Stimulated activated naive CD8-positive, alpha-beta T cell treated with anti-CD3 and anti-CD28 coated beads, Interleukin-15, amount 100 ng/mL, for 72 hours (primary cell): ENCODE measurements around the gene ACVRL1.

Experiments used
- ATAC-seq: fragments of 150-1000 bp; cut with Tn5 transposase; 2 replicates; pipeline ENCODE4 v1.10.0; 2021; ENCODE audit warnings: mild to moderate bottlenecking, moderate library complexity
- DNase-seq, 2 donors: peaks; one replicate each; pipeline ENCODE4 v3.0.0; 2021 to 2022
- H3K27ac Mint-ChIP-seq, 2 donors: one replicate each; pipeline ENCODE4 v1.8.0; 2022; ENCODE audit warnings: mild to moderate bottlenecking in 2 of 2, mixed read lengths in 2 of 2, moderate library complexity in 2 of 2
- H3K27me3 Mint-ChIP-seq: one replicate; pipeline ENCODE4 v1.8.0; 2022; ENCODE audit warnings: mixed read lengths
- H3K4me1 Mint-ChIP-seq: one replicate; pipeline ENCODE4 v1.8.0; 2022; ENCODE audit warnings: mild to moderate bottlenecking, mixed read lengths
- H3K4me3 Mint-ChIP-seq, 2 donors: one replicate each; pipeline ENCODE4 v1.8.0; 2022; ENCODE audit warnings: mild to moderate bottlenecking in 2 of 2, mixed read lengths in 2 of 2, moderate library complexity in 1 of 2
- H3K9me3 Mint-ChIP-seq, 2 donors: one replicate each; pipeline ENCODE4 v1.8.0; 2022; ENCODE audit warnings: mixed read lengths in 2 of 2

ACVRL1 gene

GRCh38 chr12:51904951-51905470 lies 2.3 kb upstream of the ACVRL1 start:
- ATAC-seq (no peak), DNase-seq (no peak)
- peaks cover 5% of the 10 kb centered on the region for H3K4me1 Mint-ChIP-seq
- H3K4me3 Mint-ChIP-seq: no peak overlapping the region
- H3K27ac Mint-ChIP-seq: no peak overlapping the region
- H3K9me3 Mint-ChIP-seq: no peaks in the 10 kb centered on the region
- peaks cover 40% of the 10 kb centered on the region for H3K27me3 Mint-ChIP-seq

- H3K4me1 Mint-ChIP-seq: peaks cover 5% of the 10 kb centered on the region
- peaks cover 48% of the 10 kb centered on the region for H3K27me3 Mint-ChIP-seq
- DNase-seq (no peak), ATAC-seq (no peak)
- no peak overlapping the region for H3K4me3 Mint-ChIP-seq
- no peaks in the 10 kb centered on the region for H3K9me3 Mint-ChIP-seq
- no peak overlapping the region for H3K27ac Mint-ChIP-seq
Measured at GRCh38 chr12:51905471-51906429, 1.6 kb upstream of the ACVRL1 start.

- peaks cover 56% of the 10 kb centered on the region for H3K27me3 Mint-ChIP-seq
- H3K9me3 Mint-ChIP-seq: no peaks in the 10 kb centered on the region
- no peak overlapping the region for H3K4me3 Mint-ChIP-seq
- ATAC-seq (peak; percentile 24), DNase-seq (no peak)
- H3K4me1 Mint-ChIP-seq: peaks cover 5% of the 10 kb centered on the region
- no peak overlapping the region for H3K27ac Mint-ChIP-seq
Measured at GRCh38 chr12:51906430-51907082, 748 bp upstream of the ACVRL1 start.

GRCh38 chr12:51907856-51908425 lies 637 bp downstream of the ACVRL1 start:
- H3K4me1 Mint-ChIP-seq: peaks cover 5% of the 10 kb centered on the region
- peaks cover 70% of the 10 kb centered on the region for H3K27me3 Mint-ChIP-seq
- DNase-seq: no peak
- ATAC-seq: no peak
- no peaks in the 10 kb centered on the region for H3K9me3 Mint-ChIP-seq
- no peak overlapping the region for H3K4me3 Mint-ChIP-seq
- H3K27ac Mint-ChIP-seq: no peak overlapping the region

GRCh38 chr12:51908876-51909592 lies 1.7 kb downstream of the ACVRL1 start:
- Mint-ChIP-seq H3K27me3 (peaks cover 77% of the 10 kb centered on the region), H3K4me3 (no peak overlapping the region), H3K4me1 (peaks cover 5% of the 10 kb centered on the region), H3K9me3 (no peaks in the 10 kb centered on the region), H3K27ac (no peak overlapping the region)
- DNase-seq (no peak), ATAC-seq (no peak)

- ATAC-seq (no peak), DNase-seq (no peak)
- Mint-ChIP-seq H3K27ac (no peak overlapping the region), H3K4me3 (no peak overlapping the region), H3K9me3 (no peaks in the 10 kb centered on the region), H3K4me1 (peaks cover 5% of the 10 kb centered on the region), H3K27me3 (peaks cover 78% of the 10 kb centered on the region)
Measured at GRCh38 chr12:51910168-51910567, 2.9 kb downstream of the ACVRL1 start.

GRCh38 chr12:51910691-51911090 lies 3.4 kb downstream of the ACVRL1 start:
- Mint-ChIP-seq H3K4me3 (no peak overlapping the region), H3K4me1 (peaks cover 5% of the 10 kb centered on the region), H3K27ac (no peak overlapping the region), H3K9me3 (no peaks in the 10 kb centered on the region), H3K27me3 (peaks cover 75% of the 10 kb centered on the region)
- ATAC-seq: no peak
- DNase-seq: no peak

- H3K27me3 Mint-ChIP-seq: peaks cover 69% of the 10 kb centered on the region
- H3K4me3 Mint-ChIP-seq: no peak overlapping the region
- ATAC-seq (no peak), DNase-seq (no peak)
- H3K27ac Mint-ChIP-seq: no peak overlapping the region
- no peaks in the 10 kb centered on the region for H3K9me3 Mint-ChIP-seq
- H3K4me1 Mint-ChIP-seq: peaks cover 5% of the 10 kb centered on the region
Measured at GRCh38 chr12:51911307-51911706, 4.0 kb downstream of the ACVRL1 start.

- DNase-seq (no peak), ATAC-seq (no peak)
- Mint-ChIP-seq H3K27ac (no peak overlapping the region), H3K27me3 (peaks cover 64% of the 10 kb centered on the region), H3K9me3 (no peaks in the 10 kb centered on the region), H3K4me3 (no peak overlapping the region), H3K4me1 (peaks cover 5% of the 10 kb centered on the region)
Measured at GRCh38 chr12:51911788-51912711, 4.7 kb downstream of the ACVRL1 start.

GRCh38 chr12:51913071-51914033 lies 6.0 kb downstream of the ACVRL1 start:
- ATAC-seq (no peak), DNase-seq (no peak)
- Mint-ChIP-seq H3K27ac (no peak overlapping the region), H3K4me3 (no peak overlapping the region), H3K27me3 (peaks cover 55% of the 10 kb centered on the region), H3K4me1 (no peaks in the 10 kb centered on the region), H3K9me3 (no peaks in the 10 kb centered on the region)

- Mint-ChIP-seq H3K27me3 (peaks cover 45% of the 10 kb centered on the region), H3K4me1 (no peaks in the 10 kb centered on the region), H3K9me3 (no peaks in the 10 kb centered on the region), H3K27ac (no peak overlapping the region), H3K4me3 (no peak overlapping the region)
- ATAC-seq (no peak), DNase-seq (no peak)
Measured at GRCh38 chr12:51914034-51914923, 7.0 kb downstream of the ACVRL1 start.

GRCh38 chr12:51915003-51915625 lies 7.8 kb downstream of the ACVRL1 start:
- no peak overlapping the region for H3K4me3 Mint-ChIP-seq

More at GRCh38 chr12:51915003-51915625, 7.8 kb downstream of the ACVRL1 start:
- DNase-seq (no peak), ATAC-seq (no peak)
- H3K27ac Mint-ChIP-seq: no peak overlapping the region
- H3K4me1 Mint-ChIP-seq: no peaks in the 10 kb centered on the region
- H3K9me3 Mint-ChIP-seq: no peaks in the 10 kb centered on the region
- peaks cover 37% of the 10 kb centered on the region for H3K27me3 Mint-ChIP-seq
